ENCODE results near the gene FAM222A. TPM values are rescaled to one million over a fixed set of nuclear protein-coding genes. Genes with fewer than 3 reads are reported as not detected.

The FAM222A gene
- total RNA-seq, 4 donors from 2014 or later = 0.54 to 3.7 (median 0.92) TPM

GRCh38 chr12:109807954-109808643 lies 94.5 kb downstream of the FAM222A start:
- ATAC-seq = no peak
- TF ChIP-seq EP300 (IDR thresholded peaks at IDR 0.05) = no peak
- no peak for TF ChIP-seq POLR2AphosphoS5 (IDR thresholded peaks at IDR 0.05)
- no peak for TF ChIP-seq POLR2A (IDR thresholded peaks at IDR 0.05)
- no peak for TF ChIP-seq CTCF (IDR thresholded peaks at IDR 0.05)
- H3K4me1 ChIP-seq = peaks cover 0 to 3% (median 0%) of the 10 kb centered on the region in 3 donors
- H3K27ac ChIP-seq = no peak overlapping the region
- peaks cover 13% of the 10 kb centered on the region for H3K27me3 ChIP-seq
- WGBS, 2 donors (ENCODE audit: low coverage in 1 of 2) = no CpG with 5 or more reads among the region's 12 CpGs
- H3K4me3 ChIP-seq = no peak overlapping the region
- H3K36me3 ChIP-seq = no peaks in the 10 kb centered on the region
- no peaks in the 10 kb centered on the region for H3K9me3 ChIP-seq

GRCh38 chr12:109808876-109809646 lies 95.4 kb downstream of the FAM222A start:
- Histone ChIP-seq H3K27ac (no peak overlapping the region), H3K27me3 (peaks cover 16% of the 10 kb centered on the region), H3K36me3 (no peaks in the 10 kb centered on the region), H3K4me3 (no peak overlapping the region), H3K9me3 (no peaks in the 10 kb centered on the region), H3K4me1 (peaks cover 0 to 3% (median 0%) of the 10 kb centered on the region in 3 donors)
- TF ChIP-seq CTCF (IDR thresholded peaks at IDR 0.05) = no peak
- TF ChIP-seq POLR2AphosphoS5 (IDR thresholded peaks at IDR 0.05) = no peak
- no peak for TF ChIP-seq POLR2A (IDR thresholded peaks at IDR 0.05)
- no peak for TF ChIP-seq EP300 (IDR thresholded peaks at IDR 0.05)
- no peak for ATAC-seq
- WGBS, 2 donors (ENCODE audit: low coverage in 1 of 2) = 75 to 92% methylated on average over 4 of the region's 4 CpGs

GRCh38 chr12:109810954-109811623 lies 97.5 kb downstream of the FAM222A start:
- WGBS, 2 donors (ENCODE audit: low coverage in 1 of 2) = 93 to 100% methylated on average over 1 to 4 of the region's 10 CpGs
- ATAC-seq = no peak
- H3K27me3 ChIP-seq = peaks cover 23% of the 10 kb centered on the region
- H3K36me3 ChIP-seq = no peaks in the 10 kb centered on the region
- H3K9me3 ChIP-seq = no peaks in the 10 kb centered on the region
- no peak overlapping the region for H3K27ac ChIP-seq
- no peak for TF ChIP-seq POLR2AphosphoS5 (IDR thresholded peaks at IDR 0.05)
- no peak for TF ChIP-seq CTCF (IDR thresholded peaks at IDR 0.05)
- TF ChIP-seq EP300 (IDR thresholded peaks at IDR 0.05) = no peak
- no peak for TF ChIP-seq POLR2A (IDR thresholded peaks at IDR 0.05)
- H3K4me1 ChIP-seq = no peaks in the 10 kb centered on the region
- H3K4me3 ChIP-seq = no peak overlapping the region

GRCh38 chr12:109811624-109811995 lies 98.0 kb downstream of the FAM222A start:
- Histone ChIP-seq H3K4me1 (no peaks in the 10 kb centered on the region), H3K36me3 (no peaks in the 10 kb centered on the region), H3K27me3 (peaks cover 23% of the 10 kb centered on the region), H3K9me3 (no peaks in the 10 kb centered on the region), H3K27ac (no peak overlapping the region), H3K4me3 (no peak overlapping the region)
- whole genome bisulfite sequencing, 2 donors (ENCODE audit: low coverage in 1 of 2) = 71 to 100% methylated on average over 1 to 5 of the region's 5 CpGs
- ATAC-seq = no peak
- TF ChIP-seq EP300 (IDR thresholded peaks at IDR 0.05) (no peak), POLR2AphosphoS5 (IDR thresholded peaks at IDR 0.05) (no peak)

- TF ChIP-seq EP300 (IDR thresholded peaks at IDR 0.05) (no peak), POLR2A (IDR thresholded peaks at IDR 0.05) (no peak), CTCF (IDR thresholded peaks at IDR 0.05) (no peak), POLR2AphosphoS5 (IDR thresholded peaks at IDR 0.05) (no peak)
- Histone ChIP-seq H3K27ac (no peak overlapping the region), H3K36me3 (no peaks in the 10 kb centered on the region), H3K4me3 (no peak overlapping the region), H3K9me3 (no peaks in the 10 kb centered on the region), H3K4me1 (no peaks in the 10 kb centered on the region), H3K27me3 (peaks cover 44% of the 10 kb centered on the region)
- WGBS, 2 donors (ENCODE audit: low coverage in 1 of 2) = 87 to 92% methylated on average over 6 of the region's 6 CpGs
- ATAC-seq = no peak
Observed at GRCh38 chr12:109813810-109814416, 100.3 kb downstream of the FAM222A start.

Data from gastroesophageal sphincter (tissue), 4 donors.